HepG2 (cell line): ENCODE data around the gene HOXB4. TPM values are rescaled to one million over a fixed set of nuclear protein-coding genes. Genes with fewer than 3 reads are reported as not detected.

Source experiments
- ATAC-seq: fragments of 200-7000 bp; cut with Tn5 transposase; 3 replicates; pipeline ENCODE4 v1.9.1; 2020; ENCODE audit warnings: mild to moderate bottlenecking, moderate library complexity
- BruUV-seq: library from RNA; stranded (reverse); fragments of 400-500 nt; replicated peaks from 2 replicates; lab custom pipeline; 2021; lab: Mats Ljungman, UMichigan
- CTCF ChIA-PET: fragments of 300-600 bp; formaldehyde crosslinking; extraction: SDS; loops from one replicate; lab custom pipeline; 2021; ENCODE audit warnings: low total read pairs, inconsistent platforms, low intra/inter-chr PET ratio; lab: Yijun Ruan, JAX
- POLR2A ChIA-PET: fragments of 350-600 bp; sonication (Branson Sonifier 250); formaldehyde crosslinking; loops from one replicate; lab custom pipeline; 2020; ENCODE audit warnings: antibody characterized with exemption, inconsistent platforms; lab: Yijun Ruan, JAX
- DNase-seq: peaks from one replicate; pipeline ENCODE4 v3.0.0-alpha.2; 2015; ENCODE audit warnings: low spot score
- FAIRE-seq: peaks from 3 replicates; lab custom pipeline; 2011; peaks lifted over from hg19 to GRCh38; lab: Jason Lieb, UNC
- H2AFZ ChIP-seq: one replicate; pipeline ENCODE4 v1.6.1; 2011; ENCODE audit warnings: low read length, inconsistent platforms
- H3K27ac ChIP-seq: fragments of 300-600 bp; 3 replicates; pipeline ENCODE4 v1.8.0; 2011; ENCODE audit warnings: mixed run types, mild to moderate bottlenecking, mixed read lengths, low read length, inconsistent platforms; ENCODE audit not compliant: insufficient read depth; ENCODE audit errors: extremely low read length
- H3K27me3 ChIP-seq, 2 experiments: fragments of 200-600 bp in 1 of 2; 2 replicates in 1 of 2; 3 replicates in 1 of 2; pipeline versions ENCODE4 v1.6.0 to v1.8.0; 2011; ENCODE audit warnings: low read length in 2 of 2, mild to moderate bottlenecking in 2 of 2, moderate library complexity in 2 of 2, inconsistent platforms in 1 of 2; ENCODE audit not compliant: insufficient read depth in 2 of 2, control insufficient read depth in 1 of 2
- H3K36me3 ChIP-seq, 2 experiments: fragments of 200-600 bp in 1 of 2; replicated peaks in 1 of 2; 2 replicates in 1 of 2; 3 replicates in 1 of 2; pipeline versions ENCODE4 v1.5.1 to v1.8.0; 2011; ENCODE audit warnings: low read length in 2 of 2, inconsistent platforms in 1 of 2; ENCODE audit not compliant: insufficient read depth in 2 of 2, control insufficient read depth in 1 of 2
- H3K4me1 ChIP-seq: 2 replicates; pipeline ENCODE4 v1.5.1; 2012; ENCODE audit warnings: low read length, inconsistent platforms; ENCODE audit not compliant: insufficient read depth
- H3K4me2 ChIP-seq: 2 replicates; pipeline ENCODE4 v1.6.0; 2011; ENCODE audit warnings: low read depth, low read length, inconsistent platforms
- H3K4me3 ChIP-seq, 3 experiments: fragments of 200-600 bp in 1 of 3; sonication (generic), shearing (Covaris generic) in 1 of 3; replicated peaks in 1 of 3; 2 replicates each; pipeline ENCODE4 v1.5.1; 2011 to 2016; ENCODE audit warnings: low read length in 3 of 3, inconsistent platforms in 2 of 3, low read depth in 2 of 3, mild to moderate bottlenecking in 2 of 3, control low read depth in 1 of 3, mixed read lengths in 1 of 3; ENCODE audit not compliant: insufficient read depth in 1 of 3
- H3K79me2 ChIP-seq: one replicate; pipeline ENCODE4 v1.6.1; 2011; ENCODE audit warnings: low read length, inconsistent platforms; ENCODE audit not compliant: insufficient read depth
- H3K9ac ChIP-seq: 2 replicates; pipeline ENCODE4 v1.6.0; 2011; ENCODE audit warnings: mild to moderate bottlenecking, low read depth, low read length, inconsistent platforms; ENCODE audit not compliant: insufficient read depth
- H3K9me3 ChIP-seq: 2 replicates; pipeline ENCODE4 v1.5.1; 2012; ENCODE audit warnings: mild to moderate bottlenecking, low read length
- H4K20me1 ChIP-seq: 2 replicates; pipeline ENCODE4 v1.6.0; 2011; ENCODE audit warnings: inconsistent platforms, mild to moderate bottlenecking, low read length, moderate library complexity; ENCODE audit not compliant: insufficient read depth
- BCL3 ChIP-seq: sonication (generic); formaldehyde crosslinking; IDR thresholded peaks from 2 replicates; pipeline ENCODE4 v1.5.1; 2020; ENCODE audit warnings: mild to moderate bottlenecking, missing genetic modification reagents, moderate library complexity
- ERF ChIP-seq: IDR thresholded peaks from 2 replicates; pipeline ENCODE4 v1.6.1; 2018; ENCODE audit warnings: missing biosample characterization, missing genetic modification reagents
- ETS1 ChIP-seq: sonication (generic); formaldehyde crosslinking; IDR thresholded peaks from 2 replicates; pipeline ENCODE4 v1.4.0; 2020; ENCODE audit warnings: missing genetic modification reagents
- WGBS: methylation state at CpG from one replicate; pipeline ENCODE4 v1.1.6; 2017; ENCODE audit warnings: low lambda C conversion rate; 5-methylcytosine and 5-hydroxymethylcytosine counted together
- in situ Hi-C: cut with HindIII; loops from 2 replicates; pipeline ENCODE4 v1.10.0; 2017; ENCODE audit warnings: low pct_unique_long_range_greater_than_20kb; ENCODE audit not compliant: extremely low pct_ligation_motif_present
- intact Hi-C: fragments of 100-400 bp; cut with micrococcal nuclease; formaldehyde crosslinking; loops from one replicate; pipeline ENCODE4 v1.10.0; 2022; ENCODE audit not compliant: unreplicated experiment
- polyA plus RNA-seq, 8 experiments: library from polyadenylated mRNA; depleted of rRNA in 3 of 8; stranded (reverse) in 7 of 8; unstranded in 1 of 8; fragments of >200 nt; fragmentation: Illumina TruSeq in 4 of 8; extraction: Trizol in 4 of 8; gene quantifications; 2 replicates each; pipeline versions ENCODE4 v1.2.1 to v1.2.3, GENCODE V29; 2011 to 2016; ENCODE audit warnings: low read depth in 4 of 8, missing spikeins in 1 of 8, mixed read lengths in 1 of 8; ENCODE audit not compliant: insufficient read depth in 1 of 8
- total RNA-seq, 5 experiments: library from RNA; depleted of rRNA; stranded (reverse); fragments of >200 nt; fragmentation: Illumina TruSeq; extraction: Trizol; gene quantifications; 2 replicates each; pipeline ENCODE4 v1.2.3, GENCODE V29; 2016; ENCODE audit warnings: low read depth in 1 of 5
- TF ChIP-seq, protein P1 (sequence below): sonication (generic); formaldehyde crosslinking; IDR thresholded peaks from 2 replicates; pipeline ENCODE4 v1.4.0; 2020; ENCODE audit warnings: missing genetic modification reagents

The HOXB4 gene
- total and polyA plus RNA-seq, 2 of the 13 experiments (the other 11 are each of a cell fraction or from before 2014, with no cell fraction given) = not detected

DNA sequence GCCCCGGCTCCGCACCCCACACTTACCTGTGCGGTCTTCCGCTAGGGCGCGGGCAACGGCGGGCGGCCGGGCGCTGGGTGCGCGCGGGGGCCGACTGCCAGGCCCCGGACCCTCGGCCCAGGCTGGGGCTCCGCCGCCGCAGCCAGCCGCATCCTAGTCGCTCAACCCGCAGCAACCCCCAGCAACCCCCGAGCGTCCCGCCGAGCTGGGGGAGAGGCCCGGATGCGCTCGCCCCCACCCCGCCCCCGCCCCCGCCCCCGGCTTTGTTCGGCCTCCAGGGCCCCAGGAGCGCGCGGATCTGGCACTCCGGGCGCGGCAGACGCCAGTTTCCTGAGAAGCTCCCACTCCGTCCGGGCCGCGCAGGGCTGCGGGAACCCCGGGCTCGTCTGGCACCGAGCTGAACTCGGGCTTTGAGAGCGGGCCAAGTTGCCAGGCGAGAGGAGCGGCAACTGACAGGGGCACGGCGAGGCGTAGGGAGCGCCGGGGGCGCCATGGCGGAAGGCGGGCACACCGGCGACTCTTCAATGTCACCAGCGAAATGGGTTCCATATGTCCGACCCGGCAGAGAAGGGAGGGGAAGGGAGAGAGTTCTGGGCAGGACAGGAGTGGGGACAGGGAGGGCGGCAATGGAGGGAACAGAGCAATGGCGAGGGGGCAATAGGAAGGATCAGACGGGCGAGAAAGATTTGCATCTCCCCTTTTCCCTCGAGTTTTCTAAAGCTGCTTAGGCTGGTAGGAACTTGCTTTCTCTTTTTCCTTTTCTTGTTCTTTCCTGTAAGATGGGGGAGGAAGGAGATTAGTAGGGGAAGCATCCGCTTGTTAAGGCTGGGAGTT, 13.7 kb downstream of the HOXB4 start:
- H3K27ac ChIP-seq = no peak overlapping the region
- H3K9me3 ChIP-seq = no peaks in the 10 kb centered on the region
- no peak for DNase-seq
- no peak overlapping the region for H3K9ac ChIP-seq
- no peak overlapping the region for H3K4me2 ChIP-seq
- WGBS = 34% methylated on average over 47 of the region's 73 CpGs
- peaks cover 20 to 94% of the 10 kb centered on the region in 2 experiments for H3K27me3 ChIP-seq
- no peak overlapping the region for H3K4me3 ChIP-seq
- intact Hi-C loops (no loop called here), in situ Hi-C loops (no loop called here)
- POLR2A ChIA-PET = no interaction called here
- BruUV-seq = no TSS peak
- H3K4me1 ChIP-seq = no peaks in the 10 kb centered on the region
- H4K20me1 ChIP-seq = no peaks in the 10 kb centered on the region
- no peak for ATAC-seq
- no peaks in the 10 kb centered on the region for H3K79me2 ChIP-seq
- no peak for TF ChIP-seq ETS1
- TF ChIP-seq, all 625 proteins: peak for 0
- Histone ChIP-seq H2AFZ (no peak overlapping the region), H3K36me3 (no peaks in the 10 kb centered on the region)
- no peak for FAIRE-seq
- CTCF ChIA-PET = no interaction called here

DNA sequence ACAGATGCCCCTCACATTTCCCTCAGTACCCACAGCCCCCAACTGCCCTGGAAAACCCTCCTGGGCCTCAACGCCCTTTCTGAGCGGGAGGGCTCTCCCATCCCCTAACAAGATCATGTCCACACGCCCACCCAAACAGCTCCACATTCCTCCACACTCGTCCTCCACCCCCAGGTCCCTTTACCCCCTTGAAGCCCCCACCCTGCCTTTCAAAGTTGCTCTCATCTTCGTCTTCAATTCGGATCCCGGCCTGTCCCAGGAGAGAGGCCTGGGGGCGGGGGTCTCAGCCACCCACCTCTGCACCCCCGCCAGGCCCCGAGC, 14.3 kb downstream of the HOXB4 start:
- H3K9ac ChIP-seq = no peak overlapping the region
- 13% methylated on average over 10 of the region's 10 CpGs for WGBS
- H3K27me3 ChIP-seq = peaks cover 20 to 94% of the 10 kb centered on the region in 2 experiments
- CTCF ChIA-PET = no interaction called here
- H3K27ac ChIP-seq = no peak overlapping the region
- H2AFZ ChIP-seq = no peak overlapping the region
- DNase-seq (no peak), ATAC-seq (no peak), FAIRE-seq (no peak)
- in situ Hi-C loops (no loop called here), intact Hi-C loops (no loop called here)
- TF ChIP-seq BCL3 (CRISPR knock-in tag) (no peak), ERF (no peak)
- TF ChIP-seq, protein P1, sequence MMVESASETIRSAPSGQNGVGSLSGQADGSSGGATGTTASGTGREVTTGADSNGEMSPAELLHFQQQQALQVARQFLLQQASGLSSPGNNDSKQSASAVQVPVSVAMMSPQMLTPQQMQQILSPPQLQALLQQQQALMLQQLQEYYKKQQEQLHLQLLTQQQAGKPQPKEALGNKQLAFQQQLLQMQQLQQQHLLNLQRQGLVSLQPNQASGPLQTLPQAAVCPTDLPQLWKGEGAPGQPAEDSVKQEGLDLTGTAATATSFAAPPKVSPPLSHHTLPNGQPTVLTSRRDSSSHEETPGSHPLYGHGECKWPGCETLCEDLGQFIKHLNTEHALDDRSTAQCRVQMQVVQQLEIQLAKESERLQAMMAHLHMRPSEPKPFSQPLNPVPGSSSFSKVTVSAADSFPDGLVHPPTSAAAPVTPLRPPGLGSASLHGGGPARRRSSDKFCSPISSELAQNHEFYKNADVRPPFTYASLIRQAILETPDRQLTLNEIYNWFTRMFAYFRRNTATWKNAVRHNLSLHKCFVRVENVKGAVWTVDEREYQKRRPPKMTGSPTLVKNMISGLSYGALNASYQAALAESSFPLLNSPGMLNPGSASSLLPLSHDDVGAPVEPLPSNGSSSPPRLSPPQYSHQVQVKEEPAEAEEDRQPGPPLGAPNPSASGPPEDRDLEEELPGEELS (CRISPR knock-in tag) = no peak
- H3K4me1 ChIP-seq = no peaks in the 10 kb centered on the region
- BruUV-seq = no TSS peak
- no peaks in the 10 kb centered on the region for H3K9me3 ChIP-seq
- no peaks in the 10 kb centered on the region for H3K36me3 ChIP-seq
- no peaks in the 10 kb centered on the region for H4K20me1 ChIP-seq
- H3K79me2 ChIP-seq = no peaks in the 10 kb centered on the region
- POLR2A ChIA-PET = no interaction called here
- no peak overlapping the region for H3K4me3 ChIP-seq
- H3K4me2 ChIP-seq = no peak overlapping the region
